K562 (cell line): ENCODE measurements around the gene PIP5K1B. TPM values are rescaled to one million over a fixed set of nuclear protein-coding genes. Genes with fewer than 3 reads are reported as not detected.

Experiments
- ATAC-seq: fragments of 200-7000 bp; cut with Tn5 transposase; 3 replicates; pipeline ENCODE4 v1.9.1; 2020; ENCODE audit warnings: moderate library complexity
- BruUV-seq: library from RNA; stranded (reverse); fragments of 400-500 nt; replicated peaks from 2 replicates; lab custom pipeline; 2021; lab: Mats Ljungman, UMichigan
- CTCF ChIA-PET: fragments of 300-600 bp; formaldehyde crosslinking; extraction: SDS; loops from one replicate; lab custom pipeline; 2021; ENCODE audit warnings: low intra/inter-chr PET ratio; lab: Yijun Ruan, JAX
- POLR2A ChIA-PET: fragments of 300-600, 350-650 bp; sonication (Branson Sonifier 250); formaldehyde crosslinking; extraction: SDS; loops from one replicate; lab custom pipeline; 2021; ENCODE audit warnings: antibody characterized with exemption, inconsistent platforms; lab: Yijun Ruan, JAX
- DNase-seq, 4 experiments: peaks; one replicate each; pipeline versions ENCODE4 v3.0.0 to v3.0.0-alpha.2; 2011 to 2018; ENCODE audit warnings: low spot score in 3 of 4, mixed read lengths in 3 of 4; ENCODE audit errors: extremely low read depth in 1 of 4
- FAIRE-seq: peaks from 2 replicates; lab custom pipeline; 2011; peaks lifted over from hg19 to GRCh38; lab: Jason Lieb, UNC
- H2AFZ ChIP-seq: 2 replicates; pipeline ENCODE4 v1.6.0; 2011; ENCODE audit warnings: low read depth, low read length, control low read depth, inconsistent platforms
- H3K27ac ChIP-seq: fragments of 200-600 bp; 3 replicates; pipeline ENCODE4 v1.8.0; 2011; ENCODE audit warnings: low read depth, mild to moderate bottlenecking, control low read depth, inconsistent platforms, low read length, moderate library complexity, mixed read lengths; ENCODE audit errors: extremely low read depth
- H3K27me3 ChIP-seq, 2 experiments: fragments of 300-600 bp in 1 of 2; 2 replicates in 1 of 2; 3 replicates in 1 of 2; pipeline versions ENCODE4 v1.6.0 to v1.8.0; 2011; ENCODE audit warnings: inconsistent platforms in 2 of 2, low read length in 2 of 2, mild to moderate bottlenecking in 1 of 2, mixed read lengths in 1 of 2, moderate library complexity in 1 of 2; ENCODE audit not compliant: control insufficient read depth in 2 of 2, insufficient read depth in 2 of 2
- H3K36me3 ChIP-seq: fragments of 300-600 bp; 3 replicates; pipeline ENCODE4 v1.8.0; 2011; ENCODE audit warnings: mild to moderate bottlenecking, low read length, inconsistent platforms; ENCODE audit not compliant: control insufficient read depth, insufficient read depth
- H3K4me1 ChIP-seq, 2 experiments: fragments of 200-600 bp in 1 of 2; replicated peaks in 1 of 2; 2 replicates in 1 of 2; 3 replicates in 1 of 2; pipeline versions ENCODE4 v1.5.1 to v1.8.0; 2011; ENCODE audit warnings: inconsistent platforms in 2 of 2, low read length in 2 of 2, mild to moderate bottlenecking in 1 of 2, mixed read lengths in 1 of 2, moderate library complexity in 1 of 2; ENCODE audit not compliant: control insufficient read depth in 2 of 2, insufficient read depth in 2 of 2
- H3K4me2 ChIP-seq: 2 replicates; pipeline ENCODE4 v1.6.1; 2011; ENCODE audit warnings: low read length, control low read depth, inconsistent platforms, mixed read lengths; ENCODE audit not compliant: insufficient read depth
- H3K4me3 ChIP-seq: fragments of 200-600 bp; sonication (generic), shearing (Covaris generic); 2 replicates; pipeline ENCODE4 v1.5.1; 2016; ENCODE audit warnings: control low read depth, inconsistent platforms
- H3K79me2 ChIP-seq: fragments of 200-600 bp; 3 replicates; pipeline ENCODE4 v1.8.0; 2011; ENCODE audit warnings: low read length, inconsistent platforms; ENCODE audit not compliant: control insufficient read depth, insufficient read depth
- H3K9ac ChIP-seq, 2 experiments: 2 replicates each; pipeline versions ENCODE4 v1.6.0 to v1.6.1; 2011; ENCODE audit warnings: low read depth in 2 of 2, low read length in 2 of 2, control low read depth in 1 of 2, inconsistent platforms in 1 of 2, mild to moderate bottlenecking in 1 of 2, mixed read lengths in 1 of 2; ENCODE audit not compliant: insufficient read depth in 1 of 2
- H3K9me1 ChIP-seq: one replicate; pipeline ENCODE4 v1.6.0; 2011; ENCODE audit warnings: inconsistent platforms, mild to moderate bottlenecking, low read length, moderate library complexity; ENCODE audit not compliant: control insufficient read depth, insufficient read depth
- H3K9me3 ChIP-seq: replicated peaks from 2 replicates; pipeline ENCODE4 v1.5.1; 2011; ENCODE audit warnings: low read depth, low read length, inconsistent platforms; ENCODE audit not compliant: control insufficient read depth, insufficient read depth
- H4K20me1 ChIP-seq: replicated peaks from 2 replicates; pipeline ENCODE4 v1.6.1; 2011; ENCODE audit warnings: low read length, inconsistent platforms, mixed read lengths; ENCODE audit not compliant: control insufficient read depth, insufficient read depth
- ARID1B ChIP-seq: fragments of 450-650 bp; IDR thresholded peaks from 2 replicates; pipeline ENCODE4 v1.6.1; 2016; ENCODE audit warnings: antibody characterized with exemption, mild to moderate bottlenecking, inconsistent platforms
- DIDO1 ChIP-seq: fragments of 450-650 bp; IDR thresholded peaks from 2 replicates; pipeline ENCODE4 v1.6.1; 2016; ENCODE audit warnings: low read depth, missing biosample characterization, missing genetic modification characterization
- FOSL1 ChIP-seq: fragments of 200-800 bp; sonication (Bioruptor generic); conservative IDR thresholded peaks from 2 replicates; pipeline ENCODE4 v1.6.1; 2016; ENCODE audit warnings: missing genetic modification characterization, missing compliant biosample characterization
- FOXP1 ChIP-seq: sonication (generic); formaldehyde crosslinking; IDR thresholded peaks from 2 replicates; pipeline ENCODE4 v1.8.0; 2022; ENCODE audit warnings: mild to moderate bottlenecking, missing genetic modification reagents
- GABPB2 ChIP-seq: fragments of 250-450 bp; sonication (Bioruptor Pico); conservative IDR thresholded peaks from 2 replicates; pipeline ENCODE4 v1.5.1; 2021; ENCODE audit warnings: mild to moderate bottlenecking
- LARP7 ChIP-seq: fragments of 450-650 bp; IDR thresholded peaks from 2 replicates; pipeline ENCODE4 v1.6.1; 2016
- MEF2A ChIP-seq: IDR thresholded peaks from 2 replicates; pipeline ENCODE4 v1.6.1; 2011; ENCODE audit warnings: low read depth, mild to moderate bottlenecking, low read length, moderate library complexity; ENCODE audit not compliant: control insufficient read depth
- MLLT1 ChIP-seq, 2 experiments: fragments of 450-650 bp; IDR thresholded peaks; 2 replicates each; pipeline ENCODE4 v1.6.1; 2016
- NCOA1 ChIP-seq: fragments of 450-650 bp; IDR thresholded peaks from 2 replicates; pipeline ENCODE4 v1.6.1; 2016; ENCODE audit warnings: low read depth
- NCOA4 ChIP-seq: fragments of 450-650 bp; IDR thresholded peaks from 2 replicates; pipeline ENCODE4 v1.6.1; 2018; ENCODE audit warnings: mild to moderate bottlenecking; ENCODE audit not compliant: partially characterized antibody
- NFXL1 ChIP-seq: fragments of 450-650 bp; formaldehyde crosslinking; IDR thresholded peaks from 2 replicates; pipeline ENCODE4 v1.4.0; 2021; ENCODE audit warnings: mild to moderate bottlenecking
- NR2F6 ChIP-seq: fragments of 450-650 bp; formaldehyde crosslinking; IDR thresholded peaks from 2 replicates; pipeline ENCODE4 v1.4.0; 2020; ENCODE audit warnings: mild to moderate bottlenecking
- PCBP1 ChIP-seq: fragments of 200-400 bp; formaldehyde crosslinking; IDR thresholded peaks from 2 replicates; pipeline ENCODE4 v1.6.1; 2018; ENCODE audit warnings: mild to moderate bottlenecking, low read depth, low read length; ENCODE audit not compliant: poor library complexity, severe bottlenecking
- RBM14 ChIP-seq: fragments of 200-400 bp; formaldehyde crosslinking; IDR thresholded peaks from 2 replicates; pipeline ENCODE4 v1.6.1; 2018; ENCODE audit warnings: low read depth, mild to moderate bottlenecking, low read length, moderate library complexity, borderline replicate concordance; ENCODE audit not compliant: insufficient read depth
- RBM25 ChIP-seq: fragments of 200-400 bp; formaldehyde crosslinking; IDR thresholded peaks from 2 replicates; pipeline ENCODE4 v1.6.1; 2018; ENCODE audit warnings: low read length, low read depth, moderate library complexity; ENCODE audit not compliant: severe bottlenecking
- SAFB ChIP-seq: fragments of 200-400 bp; formaldehyde crosslinking; IDR thresholded peaks from 2 replicates; pipeline ENCODE4 v1.6.1; 2017; ENCODE audit warnings: low read depth, low read length, borderline replicate concordance
- ZZZ3 ChIP-seq: fragments of 450-650 bp; IDR thresholded peaks from 2 replicates; pipeline ENCODE4 v1.6.1; 2016; ENCODE audit warnings: antibody characterized with exemption, mild to moderate bottlenecking, moderate library complexity
- WGBS: fragments of 100-300 bp; shearing (Covaris generic); methylation state at CpG from one replicate; pipeline ENCODE4 v1.1.6; 2016; ENCODE audit warnings: low coverage, mixed read lengths; ENCODE audit not compliant: insufficient coverage; ENCODE audit errors: missing lambda C conversion rate; 5-methylcytosine and 5-hydroxymethylcytosine counted together
- in situ Hi-C: fragments of 300-500 bp; cut with MboI; formaldehyde crosslinking; loops from 4 replicates; pipeline ENCODE4 v1.15.0; 2018; ENCODE audit warnings: inconsistent platforms, mixed read lengths
- intact Hi-C: fragments of 100-400 bp; cut with micrococcal nuclease; formaldehyde crosslinking; loops from 2 replicates; pipeline ENCODE4 v1.14.2; 2022
- polyA plus RNA-seq, 8 experiments: library from polyadenylated mRNA; depleted of rRNA in 4 of 8; stranded (reverse) in 5 of 8; unstranded in 3 of 8; fragments of >200 nt; fragmentation: Nextera tagmentation in 2 of 8; fragmentation: Illumina TruSeq in 1 of 8; extraction: Ambion mirVana in 2 of 8; extraction: Trizol in 1 of 8; gene quantifications; 2 replicates each; pipeline versions ENCODE4 v1.2.1 to v1.2.3, GENCODE V29; 2011 to 2014; ENCODE audit warnings: inconsistent platforms in 1 of 8, missing spikeins in 1 of 8
- total RNA-seq, 7 experiments: library from RNA; depleted of rRNA in 6 of 7; stranded (reverse); fragments of >200 nt in 6 of 7; fragmentation: Illumina TruSeq in 2 of 7; extraction: Trizol in 2 of 7; gene quantifications; 2 replicates each; pipeline versions ENCODE4 v1.2.1 to v1.2.3, GENCODE V29; 2011 to 2021; ENCODE audit warnings: low replicate concordance in 1 of 7

Gene PIP5K1B
- total and polyA plus RNA-seq, 9 of the 15 experiments (the other 6 are each of a cell fraction or from before 2014, with no cell fraction given) = 3.1 to 12.9 (median 7.4) TPM

DNA sequence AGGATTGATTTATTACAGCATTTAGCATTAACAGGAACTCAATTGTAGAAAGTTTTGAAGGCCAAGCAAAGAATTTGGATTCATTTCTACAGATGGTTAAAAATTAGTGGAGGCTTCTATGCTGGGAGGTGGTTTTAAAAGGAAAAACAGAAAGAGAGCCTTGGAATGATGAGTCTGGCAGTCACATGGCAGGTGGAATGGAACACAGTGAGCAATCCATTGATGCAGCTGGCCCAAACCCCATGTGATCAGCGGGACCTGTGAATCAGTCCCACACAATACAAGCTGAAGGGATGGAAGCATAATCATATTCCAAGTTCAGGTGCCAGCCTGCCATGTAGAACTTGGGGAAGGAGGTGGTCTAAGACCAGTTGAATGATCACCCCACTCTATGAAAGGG lies 147.9 kb downstream of the PIP5K1B start:
- H3K27me3 ChIP-seq = no peaks in the 10 kb centered on the region
- no TSS peak for BruUV-seq
- no peak for ATAC-seq
- no peaks in the 10 kb centered on the region for H3K36me3 ChIP-seq
- H3K9ac ChIP-seq = no peak overlapping the region
- FAIRE-seq = no peak
- no peaks in the 10 kb centered on the region for H4K20me1 ChIP-seq
- in situ Hi-C loops = no loop called here
- H3K9me1 ChIP-seq = no peaks in the 10 kb centered on the region
- intact Hi-C loops = loop anchor here (5.0 kb wide), 1 partner anchor 144 kb away; no protein-coding TSS in a partner anchor
- H3K27ac ChIP-seq = no peak overlapping the region
- CTCF ChIA-PET = no interaction called here
- H3K4me3 ChIP-seq = no peak overlapping the region
- H3K4me2 ChIP-seq = no peak overlapping the region
- no peaks in the 10 kb centered on the region for H3K79me2 ChIP-seq
- POLR2A ChIA-PET = no interaction called here
- TF ChIP-seq ARID1B = no peak
- no peak for TF ChIP-seq SAFB
- TF ChIP-seq FOXP1 (CRISPR knock-in tag) = no peak
- no peak for TF ChIP-seq LARP7
- TF ChIP-seq NFXL1 (CRISPR knock-in tag) = no peak
- no peak for TF ChIP-seq NCOA1
- TF ChIP-seq FOSL1 = no peak
- TF ChIP-seq MEF2A = no peak
- no peak overlapping the region for H2AFZ ChIP-seq
- no peak for DNase-seq
- no peaks in the 10 kb centered on the region for H3K9me3 ChIP-seq
- WGBS = 88% methylated on average over 1 of the region's 1 CpG
- no peaks in the 10 kb centered on the region; a peak in 1 of 5 replicates for H3K4me1 ChIP-seq

- no peaks in the 10 kb centered on the region for H4K20me1 ChIP-seq
- CTCF ChIA-PET = no interaction called here
- no peaks in the 10 kb centered on the region for H3K9me1 ChIP-seq
- H3K9ac ChIP-seq = no peak overlapping the region
- H3K27me3 ChIP-seq = no peaks in the 10 kb centered on the region
- H3K4me3 ChIP-seq = no peak overlapping the region
- no peak overlapping the region for H3K27ac ChIP-seq
- no peaks in the 10 kb centered on the region for H3K79me2 ChIP-seq
- no TSS peak for BruUV-seq
- WGBS = 92% methylated on average over 3 of the region's 3 CpGs
- peaks cover 0 to 4% of the 10 kb centered on the region in 2 experiments; a peak in 2 of 5 replicates for H3K4me1 ChIP-seq
- intact Hi-C loops = no loop called here
- in situ Hi-C loops = no loop called here
- POLR2A ChIA-PET = interaction anchor here (2.0 kb wide), 1 partner anchor 12 kb away, joined by 5 read pairs; no protein-coding TSS in a partner anchor
- no peak overlapping the region for H2AFZ ChIP-seq
- no peak for FAIRE-seq
- ATAC-seq = no peak
- no peaks in the 10 kb centered on the region for H3K36me3 ChIP-seq
- no peak overlapping the region for H3K4me2 ChIP-seq
- H3K9me3 ChIP-seq = no peaks in the 10 kb centered on the region
- no peak for DNase-seq
- no peak for TF ChIP-seq DIDO1 (tag)
- TF ChIP-seq ZZZ3 = no peak
- TF ChIP-seq RBM25 = no peak
- TF ChIP-seq PCBP1 = no peak
- no peak for TF ChIP-seq GABPB2 (CRISPR knock-in tag)
- no peak for TF ChIP-seq NCOA4
- TF ChIP-seq RBM14 = no peak
- TF ChIP-seq NCOA1 = no peak
- TF ChIP-seq NR2F6 = no peak
- TF ChIP-seq MLLT1 (IDR thresholded peaks at IDR 0.05) = no peak
These were observed 154.3 kb downstream of the PIP5K1B start for GRCh38 chr9:68859347-68859746.
